Mammary epithelial cell (primary cell): ENCODE data around the gene FBLN5.

Source experiments
- EZH2 ChIP-seq: IDR thresholded peaks from 2 replicates; pipeline ENCODE4 v1.6.1; 2012; ENCODE audit warnings: low read length, inconsistent platforms, borderline replicate concordance
- TF ChIP-seq, protein P1 (sequence below), 2 donors: IDR thresholded peaks in 1 of 2; conservative IDR thresholded peaks in 1 of 2; 2 replicates each; pipeline ENCODE4 v1.5.1; 2011 to 2012; ENCODE audit warnings: inconsistent platforms in 2 of 2, low read length in 2 of 2, mild to moderate bottlenecking in 2 of 2, control low read depth in 1 of 2, low read depth in 1 of 2; ENCODE audit not compliant: insufficient read depth in 1 of 2; ENCODE audit errors: extremely low read depth in 1 of 2

DNA sequence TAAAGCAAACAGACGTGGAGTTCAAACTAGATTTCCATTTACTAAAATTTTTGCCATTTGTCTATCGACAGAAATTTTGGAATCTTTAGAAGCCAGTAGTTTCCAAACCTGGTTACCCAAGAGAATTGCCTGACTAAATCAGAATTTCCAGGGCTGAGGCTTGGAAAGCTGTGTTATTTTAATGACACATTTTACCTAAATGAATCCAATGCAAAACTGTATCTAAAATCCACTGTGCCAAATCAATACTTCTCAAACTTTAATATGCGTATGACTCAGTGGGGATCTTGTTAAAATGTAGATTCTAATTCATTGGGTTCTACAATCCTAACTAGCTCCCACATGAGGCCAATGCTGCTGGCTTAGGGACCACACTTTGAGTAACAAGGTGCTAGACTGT is 45.2 kb downstream of the FBLN5 start:
- TF ChIP-seq, protein P1, sequence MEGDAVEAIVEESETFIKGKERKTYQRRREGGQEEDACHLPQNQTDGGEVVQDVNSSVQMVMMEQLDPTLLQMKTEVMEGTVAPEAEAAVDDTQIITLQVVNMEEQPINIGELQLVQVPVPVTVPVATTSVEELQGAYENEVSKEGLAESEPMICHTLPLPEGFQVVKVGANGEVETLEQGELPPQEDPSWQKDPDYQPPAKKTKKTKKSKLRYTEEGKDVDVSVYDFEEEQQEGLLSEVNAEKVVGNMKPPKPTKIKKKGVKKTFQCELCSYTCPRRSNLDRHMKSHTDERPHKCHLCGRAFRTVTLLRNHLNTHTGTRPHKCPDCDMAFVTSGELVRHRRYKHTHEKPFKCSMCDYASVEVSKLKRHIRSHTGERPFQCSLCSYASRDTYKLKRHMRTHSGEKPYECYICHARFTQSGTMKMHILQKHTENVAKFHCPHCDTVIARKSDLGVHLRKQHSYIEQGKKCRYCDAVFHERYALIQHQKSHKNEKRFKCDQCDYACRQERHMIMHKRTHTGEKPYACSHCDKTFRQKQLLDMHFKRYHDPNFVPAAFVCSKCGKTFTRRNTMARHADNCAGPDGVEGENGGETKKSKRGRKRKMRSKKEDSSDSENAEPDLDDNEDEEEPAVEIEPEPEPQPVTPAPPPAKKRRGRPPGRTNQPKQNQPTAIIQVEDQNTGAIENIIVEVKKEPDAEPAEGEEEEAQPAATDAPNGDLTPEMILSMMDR (conservative IDR thresholded peaks at IDR 0.05 in 1 of 2, IDR thresholded peaks at IDR 0.05 in 1 of 2; ENCODE audit: extremely low read depth in 1 of 2, insufficient read depth in 1 of 2, low read depth in 1 of 2, low read length in 2 of 2): no peak
- no peak for TF ChIP-seq EZH2
